K562 (cell line): ENCODE measurements around the gene PRUNE1. TPM values are rescaled to one million over a fixed set of nuclear protein-coding genes. Genes with fewer than 3 reads are reported as not detected.

Experiments used
- GATAD2B ChIP-seq: fragments of 450-650 bp; IDR thresholded peaks from 2 replicates; pipeline ENCODE4 v1.6.1; 2017; ENCODE audit warnings: mild to moderate bottlenecking, borderline replicate concordance
- HNRNPH1 ChIP-seq: fragments of 200-400 bp; formaldehyde crosslinking; optimal IDR thresholded peaks from 2 replicates; pipeline ENCODE3; 2017; ENCODE audit warnings: low read depth, mild to moderate bottlenecking, low read length, moderate library complexity
- PRDM10 ChIP-seq: fragments of 450-650 bp; IDR thresholded peaks from 2 replicates; pipeline ENCODE4 v1.6.1; 2018; ENCODE audit not compliant: partially characterized antibody
- RBM14 ChIP-seq: fragments of 200-400 bp; formaldehyde crosslinking; IDR thresholded peaks from 2 replicates; pipeline ENCODE4 v1.6.1; 2018; ENCODE audit warnings: low read depth, mild to moderate bottlenecking, low read length, moderate library complexity, borderline replicate concordance; ENCODE audit not compliant: insufficient read depth
- TFAM ChIP-seq: fragments of 250-450 bp; sonication (Bioruptor Pico); conservative IDR thresholded peaks from 2 replicates; pipeline ENCODE4 v1.5.0; 2021; ENCODE audit warnings: mild to moderate bottlenecking, moderate library complexity
- ZBTB33 ChIP-seq: sonication (generic); formaldehyde crosslinking; IDR thresholded peaks from 2 replicates; pipeline ENCODE4 v1.8.1; 2023; ENCODE audit warnings: mild to moderate bottlenecking, missing genetic modification reagents
- ZHX1 ChIP-seq: fragments of 150-350 bp; conservative IDR thresholded peaks from 2 replicates; pipeline ENCODE4 v1.6.1; 2014; ENCODE audit warnings: low read length
- ZNF395 ChIP-seq: fragments of 200-800 bp; sonication (Bioruptor generic); IDR thresholded peaks from 2 replicates; pipeline ENCODE4 v1.6.1; 2017; ENCODE audit warnings: missing genetic modification characterization, missing compliant biosample characterization
- ZNF609 ChIP-seq: sonication (generic); formaldehyde crosslinking; IDR thresholded peaks from 2 replicates; pipeline ENCODE4 v1.8.1; 2023; ENCODE audit warnings: missing genetic modification reagents, mild to moderate bottlenecking, borderline replicate concordance
- polyA plus RNA-seq, 8 experiments: library from polyadenylated mRNA; depleted of rRNA in 4 of 8; stranded (reverse) in 5 of 8; unstranded in 3 of 8; fragments of >200 nt; fragmentation: Nextera tagmentation in 2 of 8; fragmentation: Illumina TruSeq in 1 of 8; extraction: Ambion mirVana in 2 of 8; extraction: Trizol in 1 of 8; gene quantifications; 2 replicates each; pipeline versions ENCODE4 v1.2.1 to v1.2.3, GENCODE V29; 2011 to 2014; ENCODE audit warnings: inconsistent platforms in 1 of 8, missing spikeins in 1 of 8
- total RNA-seq, 7 experiments: library from RNA; depleted of rRNA in 6 of 7; stranded (reverse); fragments of >200 nt in 6 of 7; fragmentation: Illumina TruSeq in 2 of 7; extraction: Trizol in 2 of 7; gene quantifications; 2 replicates each; pipeline versions ENCODE4 v1.2.1 to v1.2.3, GENCODE V29; 2011 to 2021; ENCODE audit warnings: low replicate concordance in 1 of 7

The PRUNE1 gene
- total and polyA plus RNA-seq, 9 of the 15 experiments (the other 6 are each of a cell fraction or from before 2014, with no cell fraction given), result 16.7 to 48.3 (median 26.2) TPM

GRCh38 chr1:150976879-150977694 is 31.2 kb upstream of the PRUNE1 start (continued):
- TF ChIP-seq GATAD2B (peak; percentile 64; the same call in 1 of the 2 replicates), RBM14 (no peak), TFAM (CRISPR knock-in tag) (no peak), ZBTB33 (peak; percentile 52; the same call in 1 of the 2 replicates), ZNF395 (CRISPR knock-in tag) (peak; percentile 82; the same call in 1 of the 2 replicates), PRDM10 (peak; percentile 11), ZHX1 (no peak), ZNF609 (CRISPR knock-in tag) (0 out of 2 replicates have a peak, but pooled peaks have one; percentile 3), HNRNPH1 (no peak)
